ENCODE measurements around the gene NEMP2.
A peak's percentile ranks its signal among the peaks of the same experiment; 100 is the strongest.

Gene NEMP2

GRCh38 chr2:190538201-190538600 lies 3.7 kb upstream of the NEMP2 start:
- Histone ChIP-seq H3K9ac (no peak overlapping the region), H3K79me2 (ENCODE audit: insufficient read depth, low read depth) (peaks cover 12% of the 10 kb centered on the region; the same call in 1 of the 2 replicates), H3K4me3 (IDR thresholded peaks at IDR 0.05; ENCODE audit: insufficient read depth, low read depth, low read length) (no peak overlapping the region), H3K27ac (no peak overlapping the region), H2AFZ (ENCODE audit: low read depth) (no peak overlapping the region), H3K27me3 (ENCODE audit: insufficient read depth, low read depth) (no peaks in the 10 kb centered on the region), H3K36me3 (ENCODE audit: insufficient read depth) (no peaks in the 10 kb centered on the region), H3K4me2 (no peak overlapping the region), H3K4me1 (ENCODE audit: low read depth, poor library complexity, severe bottlenecking) (peaks cover 9% of the 10 kb centered on the region), H4K20me1 (ENCODE audit: insufficient read depth) (no peaks in the 10 kb centered on the region)
- TF ChIP-seq CTCF (conservative IDR thresholded peaks at IDR 0.05; ENCODE audit: low read depth, low read length): no peak

GRCh38 chr2:190537765-190538164 lies 3.2 kb upstream of the NEMP2 start:
- H3K27me3 ChIP-seq (ENCODE audit: insufficient read depth, low read depth): no peaks in the 10 kb centered on the region
- TF ChIP-seq CTCF (conservative IDR thresholded peaks at IDR 0.05; ENCODE audit: low read depth, low read length): no peak
- H3K79me2 ChIP-seq (ENCODE audit: insufficient read depth, low read depth): peaks cover 16% of the 10 kb centered on the region; the same call in 1 of the 2 replicates
- H3K9ac ChIP-seq: no peak overlapping the region
- H3K4me3 ChIP-seq (IDR thresholded peaks at IDR 0.05; ENCODE audit: insufficient read depth, low read depth, low read length): no peak overlapping the region
- H3K36me3 ChIP-seq (ENCODE audit: insufficient read depth): no peaks in the 10 kb centered on the region
- no peak overlapping the region for H2AFZ ChIP-seq (ENCODE audit: low read depth)
- no peaks in the 10 kb centered on the region for H4K20me1 ChIP-seq (ENCODE audit: insufficient read depth)
- no peak overlapping the region for H3K27ac ChIP-seq
- H3K4me1 ChIP-seq (ENCODE audit: low read depth, poor library complexity, severe bottlenecking): peaks cover 12% of the 10 kb centered on the region
- no peak overlapping the region for H3K4me2 ChIP-seq

- Histone ChIP-seq H3K79me2 (ENCODE audit: insufficient read depth, low read depth) (peaks cover 16% of the 10 kb centered on the region; the same call in 1 of the 2 replicates), H3K27ac (peak overlapping the region; percentile 93; the same call in 1 of the 2 replicates), H3K4me3 (IDR thresholded peaks at IDR 0.05; ENCODE audit: insufficient read depth, low read depth, low read length) (no peak overlapping the region), H3K4me1 (ENCODE audit: low read depth, poor library complexity, severe bottlenecking) (peaks cover 23% of the 10 kb centered on the region), H4K20me1 (ENCODE audit: insufficient read depth) (no peaks in the 10 kb centered on the region), H3K36me3 (ENCODE audit: insufficient read depth) (no peaks in the 10 kb centered on the region), H3K4me2 (peak overlapping the region; percentile 83), H3K27me3 (ENCODE audit: insufficient read depth, low read depth) (no peaks in the 10 kb centered on the region), H3K9ac (peak overlapping the region; percentile 95; the same call in 1 of the 2 replicates), H2AFZ (ENCODE audit: low read depth) (peak overlapping the region; percentile 99; the same call in 1 of the 2 replicates)
- TF ChIP-seq CTCF (conservative IDR thresholded peaks at IDR 0.05; ENCODE audit: low read depth, low read length): no peak
Observed at GRCh38 chr2:190535586-190535985, 1.1 kb upstream of the NEMP2 start.

- peaks cover 23% of the 10 kb centered on the region for H3K4me1 ChIP-seq (ENCODE audit: low read depth, poor library complexity, severe bottlenecking)
- peak overlapping the region; percentile 93 for H3K27ac ChIP-seq
- H3K79me2 ChIP-seq (ENCODE audit: insufficient read depth, low read depth): peaks cover 16% of the 10 kb centered on the region; the same call in 1 of the 2 replicates
- no peaks in the 10 kb centered on the region for H4K20me1 ChIP-seq (ENCODE audit: insufficient read depth)
- peak overlapping the region; percentile 95 for H3K9ac ChIP-seq
- H3K27me3 ChIP-seq (ENCODE audit: insufficient read depth, low read depth): no peaks in the 10 kb centered on the region
- H3K4me2 ChIP-seq: peak overlapping the region; percentile 83
- no peak for TF ChIP-seq CTCF (conservative IDR thresholded peaks at IDR 0.05; ENCODE audit: low read depth, low read length)
- no peaks in the 10 kb centered on the region for H3K36me3 ChIP-seq (ENCODE audit: insufficient read depth)
- H3K4me3 ChIP-seq (IDR thresholded peaks at IDR 0.05; ENCODE audit: insufficient read depth, low read depth, low read length): peak overlapping the region; percentile 12
- peak overlapping the region; percentile 99 for H2AFZ ChIP-seq (ENCODE audit: low read depth)
Observed at GRCh38 chr2:190535121-190535439, 558 bp upstream of the NEMP2 start.
